GM18507 (cell line): ENCODE data around the gene CCL11.

Source experiments
- DNase-seq: peaks from one replicate; pipeline ENCODE4 v3.0.0; 2011; ENCODE audit warnings: low read depth; ENCODE audit not compliant: insufficient read length; ENCODE audit errors: extremely low spot score
- FAIRE-seq: peaks from 2 replicates; lab custom pipeline; 2011; peaks lifted over from hg19 to GRCh38; lab: Jason Lieb, UNC

The CCL11 gene

DNA sequence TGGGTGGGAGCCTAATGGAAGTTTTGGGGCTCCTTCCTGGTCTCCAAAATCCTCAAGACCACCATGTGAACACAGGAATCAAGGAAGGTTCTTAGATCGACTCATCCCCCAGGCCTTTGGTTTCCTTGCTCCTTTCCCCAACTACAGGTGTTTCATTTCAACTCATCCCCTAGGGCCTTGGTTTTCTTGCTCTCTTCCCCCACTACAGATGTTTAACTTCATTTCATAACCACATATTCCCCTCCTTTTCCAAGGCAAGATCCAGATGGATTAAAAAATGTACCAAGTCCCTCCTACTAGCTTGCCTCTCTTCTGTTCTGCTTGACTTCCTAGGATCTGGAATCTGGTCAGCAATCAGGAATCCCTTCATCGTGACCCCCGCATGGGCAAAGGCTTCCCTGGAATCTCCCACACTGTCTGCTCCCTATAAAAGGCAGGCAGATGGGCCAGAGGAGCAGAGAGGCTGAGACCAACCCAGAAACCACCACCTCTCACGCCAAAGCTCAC, at the start of gene CCL11:
Gene CCL11 (plus strand): TSS at position 457 of the 507 bp plus-strand sequence. CDS start 67 bp downstream, outside the sequence.
- no peak for DNase-seq
- FAIRE-seq = no peak

DNA sequence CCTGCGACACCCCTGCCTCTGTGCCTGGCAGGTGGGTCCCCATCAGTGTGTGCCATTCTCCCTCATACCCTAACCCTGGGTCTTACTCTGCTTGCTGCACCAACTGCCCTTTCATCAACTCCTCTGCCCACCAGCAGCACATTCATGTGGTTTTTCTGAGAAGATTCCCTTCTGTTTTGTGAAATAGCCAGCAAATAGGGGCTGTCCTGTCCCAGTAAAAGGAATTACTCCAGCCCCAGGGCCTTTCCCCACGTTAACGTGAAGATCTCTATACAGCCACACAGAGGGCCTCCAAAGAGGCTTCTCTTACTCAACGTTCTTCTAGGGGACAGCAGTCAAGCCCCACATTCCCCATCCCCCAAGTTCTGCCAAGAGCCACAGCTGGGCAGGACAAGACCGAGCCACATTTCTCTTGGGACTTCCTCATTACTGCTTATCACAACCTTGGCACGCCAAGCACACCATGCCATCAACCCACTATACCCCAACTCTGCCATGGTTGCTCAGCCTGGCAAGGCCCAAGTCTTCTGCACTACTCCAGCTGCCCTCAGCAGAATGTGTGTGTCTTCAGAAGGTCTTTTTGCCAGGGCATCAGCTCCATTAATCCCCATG, 49.2 kb upstream of the CCL11 start:
- DNase-seq (no peak), FAIRE-seq (no peak)

DNA sequence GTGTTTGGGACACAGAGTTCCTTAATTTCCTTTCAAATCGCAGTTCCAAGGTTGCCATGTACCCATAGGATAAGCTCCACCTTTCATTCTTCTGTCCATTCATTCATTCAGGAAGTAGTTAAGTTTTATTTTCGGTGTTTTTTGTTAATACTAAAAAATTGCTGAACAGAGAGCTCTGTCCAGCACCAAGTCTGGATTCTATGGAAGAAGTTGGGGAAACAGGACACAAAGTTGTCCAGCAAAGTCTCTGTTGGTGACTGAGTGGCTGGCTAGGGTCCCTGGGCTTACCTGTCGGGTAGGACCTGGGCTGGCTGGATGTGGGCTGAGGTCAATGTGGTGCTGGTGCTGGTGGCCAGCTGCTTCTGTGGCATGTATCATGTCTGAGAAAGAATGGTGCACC, 48.1 kb upstream of the CCL11 start:
- DNase-seq = no peak

DNA sequence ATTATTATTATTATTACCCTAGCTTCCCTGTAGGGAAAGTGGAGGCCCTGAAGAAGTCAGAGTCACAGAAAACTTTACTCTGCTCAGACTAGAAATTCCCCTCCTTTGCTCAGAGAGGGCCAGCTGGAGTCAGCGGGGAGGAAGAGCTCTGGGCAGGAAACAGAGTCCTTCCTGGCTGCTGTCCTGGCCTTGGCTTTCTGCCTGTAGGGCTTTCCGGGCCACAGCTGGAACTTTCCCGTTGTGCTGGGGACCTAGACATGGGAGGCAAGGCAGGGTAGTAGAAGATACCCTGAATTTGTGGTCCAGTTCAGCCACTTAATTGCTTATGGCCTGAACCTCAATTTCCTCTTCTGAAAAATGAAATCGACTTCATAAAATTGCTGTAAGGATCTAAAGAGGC, 44.5 kb upstream of the CCL11 start:
- no peak for FAIRE-seq

More for the DNA sequence above, 48.1 kb upstream of the CCL11 start:
- FAIRE-seq = no peak

DNA sequence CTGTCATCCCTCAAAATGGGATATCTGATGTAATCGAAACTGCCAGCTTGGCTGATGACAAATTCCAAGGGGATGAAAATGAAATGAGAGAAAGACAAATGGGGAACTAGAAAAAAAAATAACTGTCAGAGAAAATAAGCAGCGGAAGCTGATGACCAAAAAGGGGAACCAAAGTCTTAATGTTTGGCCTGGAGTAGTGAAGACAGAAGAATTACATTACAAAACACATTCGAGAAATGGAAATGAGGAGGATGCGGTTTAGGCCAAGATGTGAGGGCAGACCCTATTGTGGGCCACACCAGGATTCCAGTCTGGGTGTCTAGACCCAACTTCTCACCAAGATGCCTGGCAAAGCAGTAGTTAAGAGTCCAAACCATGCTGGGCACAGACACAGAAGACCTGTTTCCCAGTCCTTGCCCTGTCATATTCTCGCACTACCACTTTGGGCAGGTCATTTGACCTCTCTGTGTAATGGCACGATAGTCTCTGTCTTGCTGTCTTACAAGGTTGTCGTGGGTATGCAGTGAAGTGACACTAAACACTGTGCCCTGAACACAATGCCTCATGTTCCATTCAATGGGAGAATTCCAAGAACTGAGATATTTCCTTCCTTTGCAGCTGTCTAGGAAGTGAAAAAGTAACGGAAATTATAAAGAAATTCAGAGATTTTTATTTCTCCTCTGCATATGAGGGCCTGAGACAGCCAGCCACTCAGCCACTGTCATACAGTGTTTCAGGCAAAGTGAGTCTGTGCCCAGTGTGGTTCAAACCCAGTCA, 42.8 kb upstream of the CCL11 start:
- FAIRE-seq (peak; percentile 81), DNase-seq (no peak)

More for the DNA sequence above, 44.5 kb upstream of the CCL11 start:
- no peak for DNase-seq

DNA sequence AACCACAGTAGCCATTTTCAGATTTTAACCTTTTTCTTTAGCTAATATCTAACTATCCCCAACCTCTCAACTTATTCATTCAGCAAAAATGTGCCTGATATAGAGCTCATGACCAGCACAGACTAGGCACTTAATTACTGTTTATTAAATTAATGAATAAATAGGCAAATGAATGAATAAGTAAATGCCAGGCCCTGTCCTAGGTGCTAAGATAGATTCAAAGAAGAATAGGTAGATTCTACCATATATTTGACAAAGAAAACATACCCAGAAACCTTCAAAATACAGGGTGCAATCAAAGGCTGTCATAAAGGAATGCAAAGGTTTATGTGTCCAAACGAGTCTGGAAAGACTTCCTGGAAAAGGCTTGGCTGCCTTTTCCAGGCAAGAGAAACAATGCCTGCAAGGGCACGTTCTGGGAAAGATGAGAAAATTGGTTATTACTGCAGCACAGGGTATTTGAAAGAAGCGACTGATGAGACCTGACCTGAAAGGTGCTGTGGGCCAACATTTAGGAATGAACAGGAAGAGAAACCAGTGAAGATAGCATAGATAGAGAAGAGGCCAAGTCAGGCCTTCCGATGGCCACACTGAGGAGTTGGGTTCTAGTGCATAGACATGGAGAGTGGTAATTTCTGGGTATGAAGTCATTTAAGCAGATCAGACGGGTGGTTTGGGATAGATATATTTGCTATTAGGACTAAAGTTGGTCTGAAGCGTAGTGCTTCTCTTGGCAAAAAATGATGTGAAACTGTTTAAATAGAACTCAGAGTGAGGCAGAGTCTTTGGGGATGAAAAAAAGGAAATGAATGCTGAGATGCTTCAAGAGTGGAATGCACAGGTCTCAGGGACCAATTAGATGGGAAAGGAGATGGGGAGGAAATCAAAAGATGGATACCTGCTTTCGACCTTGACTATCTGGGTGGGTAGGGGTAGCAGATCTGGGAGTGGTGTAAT, 41.9 kb upstream of the CCL11 start:
- no peak for DNase-seq
- FAIRE-seq = no peak

DNA sequence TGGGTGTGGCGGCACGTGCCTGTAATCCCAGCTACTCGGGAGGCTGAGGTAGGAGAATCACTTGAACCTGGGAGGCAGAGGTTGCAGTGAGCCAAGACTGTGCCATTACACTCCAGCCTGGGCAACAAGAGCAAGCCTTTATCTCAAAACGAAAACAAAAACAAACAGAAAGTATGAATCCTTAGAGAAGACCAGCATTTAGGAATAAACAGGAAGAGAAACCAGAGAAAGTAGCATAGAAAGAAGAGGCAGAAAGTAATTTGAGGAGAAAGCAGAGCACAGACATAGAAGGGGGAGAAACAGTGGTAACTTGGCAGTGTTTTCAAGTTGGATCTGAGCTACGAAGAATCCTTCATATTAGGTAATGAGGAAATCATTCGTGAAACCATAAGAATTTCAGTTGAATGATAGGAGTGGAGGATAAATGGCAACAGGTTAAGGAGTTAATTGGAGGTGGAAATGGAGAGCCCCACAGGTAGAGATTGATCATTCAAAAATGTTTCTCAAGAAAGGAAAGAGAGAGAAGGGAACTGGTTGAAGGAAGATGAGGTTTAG, 40.1 kb upstream of the CCL11 start:
- DNase-seq (no peak), FAIRE-seq (no peak)

DNA sequence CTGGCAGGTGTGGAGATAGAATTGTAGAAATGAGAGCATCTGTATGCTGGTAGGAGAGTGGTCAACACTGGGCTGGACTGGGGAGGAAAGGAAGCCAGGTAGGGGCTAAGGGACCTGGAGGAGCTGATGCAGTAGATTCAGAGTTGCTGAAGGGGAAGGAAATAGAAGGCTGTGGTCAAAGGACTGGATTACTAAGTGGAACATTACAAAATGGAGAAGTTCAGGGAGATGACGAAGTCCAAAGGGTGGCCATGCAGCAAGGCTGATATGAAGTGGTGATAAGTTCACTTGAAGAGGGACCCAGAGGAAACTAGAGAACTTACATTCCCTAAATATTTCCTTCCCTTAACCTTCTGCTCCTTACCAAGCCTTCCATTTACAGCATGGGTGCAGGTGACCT, 39.1 kb upstream of the CCL11 start:
- DNase-seq = no peak

DNA sequence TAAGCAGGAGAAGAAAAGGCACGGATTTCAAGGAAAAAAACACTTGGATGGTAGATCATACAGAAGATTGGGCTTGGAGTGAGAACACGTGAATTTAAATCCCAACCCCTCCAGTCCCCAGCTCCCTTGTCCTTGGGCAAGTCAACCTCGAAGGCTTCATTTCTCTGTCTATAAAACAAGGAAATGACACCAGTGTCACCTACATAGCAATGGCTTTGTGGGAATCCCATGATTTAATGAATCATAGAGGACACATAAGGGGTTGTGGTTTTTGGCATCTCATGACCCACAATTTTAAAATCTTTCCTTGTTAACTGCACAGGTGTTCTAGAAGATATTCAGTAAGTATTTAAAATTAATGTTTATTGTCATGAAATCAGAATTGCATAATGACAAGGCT, 38.7 kb upstream of the CCL11 start:
- no peak for DNase-seq

More for the DNA sequence above, 39.1 kb upstream of the CCL11 start:
- FAIRE-seq = no peak

DNA sequence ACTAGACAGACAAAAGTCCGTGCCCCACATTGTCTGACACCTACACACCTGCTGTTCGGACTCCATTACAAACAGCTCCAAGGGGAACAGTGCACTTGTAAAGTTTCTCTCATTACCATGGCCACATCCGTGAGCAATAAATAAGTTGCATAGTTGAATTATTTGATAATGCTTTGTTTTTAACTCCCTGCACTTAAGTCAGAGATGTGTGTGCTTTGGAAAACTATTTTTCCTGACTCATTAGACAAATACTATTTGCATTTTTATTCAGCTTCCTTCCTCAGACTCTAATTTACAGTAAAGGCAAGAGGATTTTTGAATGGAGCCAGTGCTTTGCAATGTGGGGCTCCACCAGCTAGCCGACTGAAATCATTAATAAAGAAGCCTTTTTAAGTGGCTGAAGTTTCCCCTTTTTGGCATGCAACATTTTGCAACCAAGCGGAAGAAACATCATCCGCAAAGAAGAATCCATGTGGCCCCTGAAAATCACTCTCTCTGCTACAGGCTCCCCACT, 37.0 kb upstream of the CCL11 start:
- DNase-seq (no peak), FAIRE-seq (no peak)

More for the DNA sequence above, 38.7 kb upstream of the CCL11 start:
- FAIRE-seq = no peak

DNA sequence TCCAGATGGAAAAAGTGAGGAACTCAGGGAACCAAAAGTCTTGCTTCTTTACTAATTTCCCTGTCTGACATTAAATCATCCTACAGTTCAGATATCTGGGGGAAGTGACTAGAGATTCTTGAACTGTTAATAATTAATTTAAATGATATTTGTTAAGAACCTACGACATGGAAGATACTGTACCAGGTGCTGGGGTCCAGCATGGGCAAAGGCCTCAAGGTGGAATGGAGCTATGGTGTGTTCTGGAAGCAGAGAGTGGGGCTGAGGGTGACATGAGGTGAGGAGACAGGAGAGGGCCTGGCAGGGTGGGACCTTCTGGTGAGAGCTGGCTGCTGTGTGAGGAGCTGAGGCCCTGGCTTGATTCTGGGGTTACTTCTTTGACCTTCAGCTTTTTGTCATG, 36.5 kb upstream of the CCL11 start:
- DNase-seq (no peak), FAIRE-seq (no peak)

DNA sequence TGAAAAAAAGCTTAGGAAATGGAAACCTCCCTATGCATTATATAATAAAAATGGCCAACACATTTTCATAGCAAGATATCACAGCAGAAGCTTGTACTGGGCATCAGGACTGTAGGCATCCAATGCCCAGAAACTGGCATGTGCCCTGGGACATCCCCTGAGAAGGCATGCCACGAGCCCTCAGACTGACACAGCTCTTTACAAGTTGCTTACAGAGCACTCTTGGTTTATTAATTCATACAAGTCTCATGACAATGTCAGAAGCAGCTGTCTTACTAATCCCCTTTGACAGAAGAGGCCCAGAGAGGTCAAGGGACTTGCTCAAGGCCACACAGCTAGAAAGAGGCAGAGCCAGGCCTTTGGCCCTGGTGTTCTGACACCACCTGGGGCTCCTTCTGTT, 36.1 kb upstream of the CCL11 start:
- FAIRE-seq (no peak), DNase-seq (no peak)

DNA sequence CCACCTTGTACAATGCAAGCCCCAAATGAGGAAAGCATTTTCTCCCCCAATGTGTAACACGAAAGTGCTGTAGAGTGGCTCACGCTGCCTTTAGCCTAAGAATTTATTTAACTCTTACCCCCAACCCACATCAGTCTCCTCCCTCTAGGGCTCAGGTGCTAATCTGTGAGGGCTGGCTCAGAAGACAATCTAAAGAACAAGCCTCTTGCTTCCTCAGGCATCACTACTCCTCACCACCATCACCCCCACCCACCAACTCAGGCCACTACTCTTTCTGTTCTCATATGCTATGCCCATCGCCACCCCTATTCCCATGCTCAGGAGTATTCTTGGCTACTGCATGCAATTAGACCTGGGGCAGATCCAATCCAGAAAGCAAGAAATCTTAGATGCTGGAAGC, 34.4 kb upstream of the CCL11 start:
- DNase-seq (no peak), FAIRE-seq (no peak)

DNA sequence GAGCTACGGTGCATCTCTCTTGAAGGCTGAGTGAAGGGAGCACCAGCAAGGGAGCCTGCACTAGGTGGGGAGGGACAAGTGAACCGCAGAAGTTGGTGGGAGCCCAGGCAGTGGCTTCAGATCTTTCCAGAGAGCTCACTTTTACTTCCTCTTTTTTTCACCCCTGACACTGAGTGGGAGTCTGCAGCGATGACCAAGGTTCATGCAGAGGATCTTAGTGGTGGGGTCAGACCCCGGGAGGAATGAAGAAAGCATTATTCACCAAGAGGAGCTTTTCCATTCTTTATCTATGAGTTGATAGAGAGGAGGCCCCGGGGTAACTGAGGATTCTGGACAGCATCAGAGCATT, 33.5 kb upstream of the CCL11 start:
- FAIRE-seq (peak; percentile 83), DNase-seq (peak; percentile 18)

DNA sequence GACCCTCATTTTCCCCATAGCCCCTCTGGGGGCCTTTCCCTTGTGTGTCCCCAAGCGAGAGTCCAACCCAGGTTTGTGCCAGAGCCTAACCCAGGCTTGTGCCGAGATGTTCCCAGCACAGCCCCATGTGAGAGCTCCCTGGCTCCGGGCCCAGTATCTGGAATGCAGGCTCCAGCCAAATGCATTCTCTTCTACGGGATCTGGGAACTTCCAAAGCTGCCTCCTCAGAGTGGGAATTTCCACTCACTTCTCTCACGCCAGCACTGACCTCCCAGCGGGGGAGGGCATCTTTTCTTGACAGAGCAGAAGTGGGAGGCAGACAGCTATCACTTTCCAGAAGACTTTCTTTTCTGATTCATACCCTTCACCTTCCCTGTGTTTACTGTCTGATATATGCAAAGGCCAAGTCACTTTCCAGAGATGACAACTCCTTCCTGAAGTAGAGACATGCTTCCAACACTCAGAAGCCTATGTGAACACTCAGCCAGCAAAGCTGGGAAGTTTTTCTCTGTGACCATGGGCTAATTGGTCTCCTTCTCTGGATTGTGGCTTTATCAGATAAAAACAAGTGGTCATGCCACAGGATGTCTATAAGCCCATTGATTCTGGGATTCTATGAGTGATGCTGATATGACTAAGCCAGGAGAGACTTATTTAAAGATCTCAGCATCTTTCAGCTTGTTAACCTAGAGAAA, 33.0 kb upstream of the CCL11 start:
- DNase-seq (no peak), FAIRE-seq (no peak)

DNA sequence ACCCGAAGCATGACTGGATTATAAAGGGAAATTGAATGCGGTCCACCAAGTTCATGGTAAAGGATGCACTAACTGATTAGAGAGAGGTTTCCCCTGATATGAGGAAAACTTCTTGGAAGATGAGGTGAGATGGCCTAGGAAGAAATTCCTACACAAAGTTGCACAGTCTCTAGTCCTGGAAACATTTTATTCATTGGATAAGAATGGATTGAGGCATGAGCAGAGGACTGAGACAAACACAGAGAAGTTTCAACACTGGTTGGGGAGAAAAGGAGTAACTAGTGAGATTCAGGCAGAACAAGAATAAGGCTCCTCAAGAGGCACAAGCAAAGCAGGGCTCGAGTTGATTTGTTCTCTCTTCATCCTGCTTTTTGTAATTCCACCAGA, 32.4 kb upstream of the CCL11 start:
- FAIRE-seq = no peak

DNA sequence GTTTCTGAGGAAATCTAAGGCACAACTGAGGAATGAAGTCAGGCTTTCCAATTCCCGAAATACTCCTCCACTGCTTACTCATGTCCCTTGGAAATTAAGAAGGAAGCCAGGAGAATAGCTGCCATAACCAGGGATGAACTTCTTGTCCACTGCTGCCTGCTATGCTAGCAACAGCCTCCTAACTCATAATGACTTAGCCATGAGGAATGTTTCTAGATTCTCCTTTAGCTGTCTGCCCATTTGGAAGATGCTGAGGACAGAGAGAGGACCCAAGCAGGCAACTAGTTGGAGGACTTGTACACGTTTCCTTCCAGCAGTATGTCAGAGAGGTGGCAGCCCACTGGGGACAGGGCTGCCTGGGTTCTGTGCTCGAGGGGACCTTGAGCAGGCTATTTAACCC, 31.4 kb upstream of the CCL11 start:
- FAIRE-seq = no peak
- no peak for DNase-seq

More for the DNA sequence above, 32.4 kb upstream of the CCL11 start:
- no peak for DNase-seq

DNA sequence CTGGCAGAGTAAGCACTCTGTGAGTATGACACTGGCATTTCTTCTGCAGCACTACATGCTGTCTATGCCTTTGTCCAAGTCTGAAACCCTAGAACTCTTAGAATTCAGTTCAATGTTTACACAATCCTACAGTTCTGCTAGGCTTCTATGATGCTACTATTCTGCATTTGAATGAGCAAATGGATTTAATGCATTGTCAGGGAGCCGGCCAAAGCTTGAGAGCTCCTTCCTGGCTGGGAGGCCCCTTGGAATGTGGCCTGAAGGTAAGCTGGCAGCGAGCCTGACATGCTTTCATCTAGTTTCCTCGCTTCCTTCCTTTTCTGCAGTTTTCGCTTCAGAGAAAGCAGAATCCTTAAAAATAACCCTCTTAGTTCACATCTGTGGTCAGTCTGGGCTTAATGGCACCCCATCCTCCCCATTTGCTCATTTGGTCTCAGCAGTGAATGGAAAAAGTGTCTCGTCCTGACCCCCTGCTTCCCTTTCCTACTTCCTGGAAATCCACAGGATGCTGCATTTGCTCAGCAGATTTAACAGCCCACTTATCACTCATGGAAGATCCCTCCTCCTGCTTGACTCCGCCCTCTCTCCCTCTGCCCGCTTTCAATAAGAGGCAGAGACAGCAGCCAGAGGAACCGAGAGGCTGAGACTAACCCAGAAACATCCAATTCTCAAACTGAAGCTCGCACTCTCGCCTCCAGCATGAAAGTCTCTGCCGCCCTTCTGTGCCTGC, 30.7 kb upstream of the CCL11 start, which contains the start of gene CCL2:
Gene CCL2 (plus strand): TSS at position 635 of the 730 bp plus-strand sequence. CDS start 65 bp downstream, at position 700.
- DNase-seq (no peak), FAIRE-seq (no peak)
